H1 (cell line): ENCODE results near the gene RXRA. TPM values are rescaled to one million over a fixed set of nuclear protein-coding genes. Genes with fewer than 3 reads are reported as not detected.

Source experiments
- CTCF ChIA-PET: fragments of 300-600 bp; sonication (Branson Sonifier 250); formaldehyde crosslinking; loops from one replicate; lab custom pipeline; 2021; ENCODE audit not compliant: partially characterized antibody; lab: Charles Lee
- POLR2A ChIA-PET: fragments of 300-600 bp; sonication (Branson Sonifier 250); formaldehyde crosslinking; loops from one replicate; lab custom pipeline; 2021; ENCODE audit warnings: inconsistent platforms; ENCODE audit not compliant: partially characterized antibody; lab: Charles Lee
- DNase-seq, 2 experiments: peaks; one replicate each; pipeline versions ENCODE4 v3.0.0 to v3.0.0-alpha.2; 2010 to 2022; ENCODE audit warnings: low spot score in 2 of 2, low read depth in 1 of 2, mixed read lengths in 1 of 2
- FAIRE-seq: peaks from 2 replicates; lab custom pipeline; 2011; peaks lifted over from hg19 to GRCh38; lab: Jason Lieb, UNC
- H2AFZ ChIP-seq: 2 replicates; pipeline ENCODE4 v1.8.1; 2012; ENCODE audit warnings: low read length, inconsistent platforms
- H2AK5ac ChIP-seq: 2 replicates; pipeline ENCODE4 v1.6.1; 2013; ENCODE audit warnings: low read depth, low read length
- H2BK120ac ChIP-seq: replicated peaks from 2 replicates; pipeline ENCODE3; 2013; ENCODE audit warnings: low read depth, low read length, inconsistent platforms
- H2BK12ac ChIP-seq: 2 replicates; pipeline ENCODE4 v1.6.1; 2013; ENCODE audit warnings: low read depth, low read length
- H2BK15ac ChIP-seq: 2 replicates; pipeline ENCODE4 v1.6.1; 2013; ENCODE audit warnings: low read length
- H2BK20ac ChIP-seq: 2 replicates; pipeline ENCODE4 v1.6.1; 2013; ENCODE audit warnings: low read length
- H2BK5ac ChIP-seq: 2 replicates; pipeline ENCODE4 v1.6.1; 2013; ENCODE audit warnings: low read depth, low read length
- H3K14ac ChIP-seq: 2 replicates; pipeline ENCODE4 v1.6.1; 2013; ENCODE audit warnings: inconsistent platforms; ENCODE audit not compliant: insufficient read length
- H3K18ac ChIP-seq: 2 replicates; pipeline ENCODE4 v1.6.1; 2013; ENCODE audit warnings: low read length; ENCODE audit errors: extremely low read depth
- H3K23ac ChIP-seq: 2 replicates; pipeline ENCODE4 v1.6.1; 2013; ENCODE audit warnings: inconsistent platforms; ENCODE audit not compliant: insufficient read length
- H3K23me2 ChIP-seq: 2 replicates; pipeline ENCODE4 v1.6.1; 2013; ENCODE audit warnings: low read depth, low read length
- H3K27ac ChIP-seq: 2 replicates; pipeline ENCODE4 v1.6.1; 2011; ENCODE audit warnings: low read depth, low read length, inconsistent platforms
- H3K27me3 ChIP-seq, 4 experiments: replicated peaks in 1 of 4; 1 replicate in 1 of 4; 2 replicates in 3 of 4; pipeline versions ENCODE4 v1.6.1 to v1.8.1; 2011 to 2013; ENCODE audit warnings: low read length in 3 of 4, mild to moderate bottlenecking in 3 of 4, inconsistent platforms in 2 of 4, mixed read lengths in 2 of 4, moderate library complexity in 1 of 4; ENCODE audit not compliant: control insufficient read depth in 3 of 4, insufficient read depth in 3 of 4; ENCODE audit errors: extremely low read depth in 1 of 4
- H3K36me3 ChIP-seq, 4 experiments: 2 replicates each; pipeline versions ENCODE4 v1.6.1 to v1.8.1; 2011 to 2013; ENCODE audit warnings: mild to moderate bottlenecking in 4 of 4, low read length in 3 of 4, moderate library complexity in 2 of 4, control low read depth in 1 of 4, inconsistent platforms in 1 of 4; ENCODE audit not compliant: insufficient read depth in 4 of 4, control insufficient read depth in 2 of 4
- H3K4ac ChIP-seq: replicated peaks from 2 replicates; pipeline ENCODE3; 2013; ENCODE audit warnings: low read length, low read depth, mixed read lengths, inconsistent platforms; ENCODE audit not compliant: insufficient read length
- H3K4me1 ChIP-seq, 4 experiments: replicated peaks in 1 of 4; 1 replicate in 1 of 4; 2 replicates in 3 of 4; pipeline versions ENCODE4 v1.6.1 to v1.8.1; 2011 to 2013; ENCODE audit warnings: low read length in 3 of 4, inconsistent platforms in 2 of 4, mixed read lengths in 1 of 4; ENCODE audit not compliant: insufficient read depth in 4 of 4, control insufficient read depth in 3 of 4
- H3K4me2 ChIP-seq, 2 experiments: 2 replicates each; pipeline versions ENCODE4 v1.6.1 to v1.8.1; 2011 to 2013; ENCODE audit warnings: low read depth in 2 of 2, low read length in 2 of 2, control low read depth in 1 of 2, inconsistent platforms in 1 of 2, mild to moderate bottlenecking in 1 of 2; ENCODE audit not compliant: insufficient read depth in 1 of 2
- H3K4me3 ChIP-seq, 4 experiments: fragments of 200-600, 300-600 bp in 1 of 4; sonication (generic), shearing (Covaris generic), sonication (Bioruptor Twin) in 1 of 4; 2 replicates each; pipeline versions ENCODE4 v1.5.1 to v1.8.1; 2011 to 2016; ENCODE audit warnings: low read length in 4 of 4, low read depth in 3 of 4, control low read depth in 2 of 4, inconsistent platforms in 2 of 4, mild to moderate bottlenecking in 2 of 4, mixed read lengths in 1 of 4, moderate library complexity in 1 of 4; ENCODE audit not compliant: insufficient read depth in 2 of 4; ENCODE audit errors: extremely low read depth in 1 of 4
- H3K56ac ChIP-seq: replicated peaks from 2 replicates; pipeline ENCODE3; 2013; ENCODE audit warnings: low read depth, mild to moderate bottlenecking, mixed read lengths, low read length, inconsistent platforms; ENCODE audit not compliant: insufficient read length
- H3K79me1 ChIP-seq: 2 replicates; pipeline ENCODE4 v1.6.1; 2013; ENCODE audit warnings: low read depth, low read length, control low read depth
- H3K79me2 ChIP-seq, 2 experiments: 2 replicates each; pipeline versions ENCODE4 v1.6.1 to v1.8.1; 2012 to 2013; ENCODE audit warnings: low read length in 2 of 2, mild to moderate bottlenecking in 2 of 2, inconsistent platforms in 1 of 2; ENCODE audit not compliant: insufficient read depth in 2 of 2, control insufficient read depth in 1 of 2
- H3K9ac ChIP-seq, 4 experiments: replicated peaks in 1 of 4; 1 replicate in 1 of 4; 2 replicates in 3 of 4; pipeline versions ENCODE4 v1.6.1 to v1.8.1; 2011 to 2013; ENCODE audit warnings: low read depth in 3 of 4, low read length in 3 of 4, control low read depth in 2 of 4, mild to moderate bottlenecking in 2 of 4, moderate library complexity in 2 of 4, inconsistent platforms in 1 of 4; ENCODE audit errors: extremely low read depth in 1 of 4
- H3K9me3 ChIP-seq, 2 experiments: 2 replicates each; pipeline versions ENCODE4 v1.6.1 to v1.8.1; 2012 to 2013; ENCODE audit warnings: mild to moderate bottlenecking in 2 of 2, moderate library complexity in 2 of 2, control low read depth in 1 of 2, inconsistent platforms in 1 of 2, low read depth in 1 of 2, low read length in 1 of 2, mixed read lengths in 1 of 2; ENCODE audit not compliant: insufficient read depth in 2 of 2
- H4K20me1 ChIP-seq, 2 experiments: replicated peaks in 1 of 2; 2 replicates each; pipeline versions ENCODE3 to v1.8.1; 2011 to 2013; ENCODE audit warnings: inconsistent platforms in 2 of 2, low read length in 2 of 2, mild to moderate bottlenecking in 1 of 2; ENCODE audit not compliant: insufficient read depth in 2 of 2, control insufficient read depth in 1 of 2
- H4K5ac ChIP-seq: 2 replicates; pipeline ENCODE4 v1.6.1; 2013; ENCODE audit warnings: low read length, low read depth, mixed read lengths, inconsistent platforms; ENCODE audit not compliant: insufficient read length
- H4K8ac ChIP-seq: 2 replicates; pipeline ENCODE4 v1.8.0; 2013; ENCODE audit warnings: mild to moderate bottlenecking, moderate library complexity, low read length, inconsistent platforms; ENCODE audit not compliant: insufficient read depth; ENCODE audit errors: extremely low read depth
- H4K91ac ChIP-seq: replicated peaks from 2 replicates; pipeline ENCODE3; 2013; ENCODE audit warnings: low read length, mixed read lengths, inconsistent platforms; ENCODE audit not compliant: insufficient read length
- CEBPB ChIP-seq: IDR thresholded peaks from 2 replicates; pipeline ENCODE4 v1.6.1; 2012; ENCODE audit warnings: low read depth, low read length
- CHD1 ChIP-seq: IDR thresholded peaks from 2 replicates; pipeline ENCODE4 v1.6.1; 2012; ENCODE audit warnings: low read depth, low read length, improper control_type of control experiment
- EP300 ChIP-seq, 2 experiments: IDR thresholded peaks; 1 replicate in 1 of 2; 2 replicates in 1 of 2; pipeline ENCODE4 v1.6.1; 2011 to 2012; ENCODE audit warnings: low read depth in 2 of 2, low read length in 2 of 2, mild to moderate bottlenecking in 2 of 2, borderline replicate concordance in 1 of 2, inconsistent platforms in 1 of 2, moderate library complexity in 1 of 2
- HDAC2 ChIP-seq, 2 experiments: fragments of 300-600 bp in 1 of 2; sonication (generic) in 1 of 2; IDR thresholded peaks; 2 replicates each; pipeline ENCODE4 v1.6.1; 2011 to 2012; ENCODE audit warnings: low read depth in 2 of 2, low read length in 2 of 2, mild to moderate bottlenecking in 2 of 2, moderate library complexity in 2 of 2, borderline replicate concordance in 1 of 2, inconsistent platforms in 1 of 2
- HDAC6 ChIP-seq: IDR thresholded peaks from one replicate; pipeline ENCODE4 v1.7.1; 2012; ENCODE audit warnings: low read depth, mild to moderate bottlenecking, inconsistent platforms, low read length, moderate library complexity
- PHF8 ChIP-seq: fragments of 200-600 bp; sonication (generic); conservative IDR thresholded peaks from 2 replicates; pipeline ENCODE4 v1.7.1; 2012; ENCODE audit warnings: low read depth, mild to moderate bottlenecking, inconsistent platforms, low read length, moderate library complexity
- SAP30 ChIP-seq: fragments of 300-600 bp; sonication (generic); IDR thresholded peaks from 2 replicates; pipeline ENCODE4 v1.7.1; 2012; ENCODE audit warnings: low read length, moderate library complexity, mild to moderate bottlenecking, inconsistent platforms; ENCODE audit not compliant: insufficient read depth, insufficient replicate concordance
- SIN3A ChIP-seq, 2 experiments: IDR thresholded peaks in 1 of 2; conservative IDR thresholded peaks in 1 of 2; 2 replicates each; pipeline ENCODE4 v1.6.1; 2011 to 2012; ENCODE audit warnings: low read length in 2 of 2, improper control_type of control experiment in 1 of 2, low read depth in 1 of 2, mild to moderate bottlenecking in 1 of 2
- SP2 ChIP-seq: IDR thresholded peaks from 2 replicates; pipeline ENCODE4 v1.6.1; 2012; ENCODE audit warnings: mild to moderate bottlenecking, low read length, inconsistent platforms
- SRF ChIP-seq: IDR thresholded peaks from 2 replicates; pipeline ENCODE4 v1.6.1; 2011; ENCODE audit warnings: mild to moderate bottlenecking, low read depth, low read length, moderate library complexity
- YY1 ChIP-seq: IDR thresholded peaks from 2 replicates; pipeline ENCODE4 v1.6.1; 2011; ENCODE audit warnings: low read depth, mild to moderate bottlenecking, low read length
- WGBS, 2 experiments: shearing (Covaris generic) in 1 of 2; methylation state at CpG; one replicate each; pipeline versions ENCODE4 v1.1.6 to v1.1.7; 2013 to 2015; ENCODE audit warnings: low lambda C conversion rate in 2 of 2, mixed read lengths in 2 of 2, inconsistent platforms in 1 of 2, low coverage in 1 of 2, missing lambda C conversion rate in 1 of 2; ENCODE audit not compliant: insufficient replicate concordance in 2 of 2, insufficient coverage in 1 of 2, insufficient read length in 1 of 2; ENCODE audit errors: extremely low coverage in 1 of 2, missing lambda C conversion rate in 1 of 2; 5-methylcytosine and 5-hydroxymethylcytosine counted together
- polyA plus RNA-seq, 7 experiments: library from polyadenylated mRNA; depleted of rRNA in 3 of 7; stranded (reverse) in 5 of 7; unstranded in 2 of 7; fragments of >200 nt in 5 of 7; fragments of 200-250 nt in 2 of 7; gene quantifications; 1 replicate in 5 of 7; 2 replicates in 1 of 7; 4 replicates in 1 of 7; pipeline versions ENCODE4 v1.2.1 to v1.2.3, GENCODE V29; 2011 to 2013; ENCODE audit warnings: missing spikeins in 2 of 7, mixed read lengths in 2 of 7
- total RNA-seq: library from RNA; stranded (reverse); fragmentation: NEBNext Ultra II Directional; extraction: Animal tissue kit (Norgen Biotek cat#: 25700); gene quantifications from 2 replicates; pipeline ENCODE4 v1.2.1, GENCODE V29; 2021

Gene RXRA
- total and polyA plus RNA-seq, 2 of the 8 experiments (the other 6 are each of a cell fraction or from before 2014, with no cell fraction given): 9.8 to 29.4 TPM

- Histone ChIP-seq H2BK5ac (no peak overlapping the region), H3K4me1 (peaks cover 0 to 20% (median 9%) of the 10 kb centered on the region in 4 experiments; a peak in 6 of 7 replicates), H3K14ac (no peak overlapping the region), H4K8ac (no peak overlapping the region), H3K4me3 (no peak overlapping the region), H3K79me2 (peaks cover 0 to 38% of the 10 kb centered on the region in 2 experiments; a peak in 2 of 4 replicates), H3K56ac (no peak overlapping the region), H3K23me2 (no peaks in the 10 kb centered on the region), H3K4ac (no peak overlapping the region), H3K27me3 (no peaks in the 10 kb centered on the region), H2AFZ (no peak overlapping the region), H4K20me1 (peaks cover 24 to 34% of the 10 kb centered on the region in 2 experiments), H3K79me1 (peaks cover 27% of the 10 kb centered on the region), H3K18ac (no peak overlapping the region; the same call in 1 of the 2 replicates), H4K5ac (no peak overlapping the region), H3K4me2 (no peak overlapping the region), H3K23ac (no peak overlapping the region), H3K27ac (no peak overlapping the region), H3K9ac (no peak overlapping the region), H4K91ac (no peak overlapping the region), H2BK15ac (no peak overlapping the region), H2BK120ac (no peak overlapping the region), H2AK5ac (no peak overlapping the region), H3K36me3 (no peaks in the 10 kb centered on the region), H2BK20ac (no peak overlapping the region), H3K9me3 (no peaks in the 10 kb centered on the region), H2BK12ac (no peak overlapping the region)
- POLR2A ChIA-PET: interaction anchor here (1.2 kb wide), 1 partner anchor 51 kb away, joined by 3 read pairs; no protein-coding TSS in a partner anchor
- CTCF ChIA-PET: interaction anchor here (0.8 to 2.5 kb wide), 9 partner anchors 10 to 207 kb away, joined by 3 to 10 read pairs (median 3); no protein-coding TSS in a partner anchor
- WGBS, 2 experiments: 87% methylated on average over 17 of the region's 17 CpGs; no CpG with 5 or more reads in 1 of the 2 experiments
- TF ChIP-seq SRF (no peak), CEBPB (no peak), CHD1 (no peak), HDAC6 (no peak), EP300 (IDR thresholded peaks at IDR 0.05; ENCODE audit: borderline replicate concordance in 1 of 2, low read depth in 2 of 2, low read length in 2 of 2) (no peak), PHF8 (no peak), HDAC2 (IDR thresholded peaks at IDR 0.05; ENCODE audit: borderline replicate concordance in 1 of 2, low read depth in 2 of 2, low read length in 2 of 2) (no peak), YY1 (no peak), SAP30 (no peak), SP2 (no peak), SIN3A (conservative IDR thresholded peaks at IDR 0.05 in 1 of 2, IDR thresholded peaks at IDR 0.05 in 1 of 2; ENCODE audit: low read depth in 1 of 2, low read length in 2 of 2) (no peak)
- FAIRE-seq: no peak
- DNase-seq: no peak
Measured at GRCh38 chr9:134377976-134378375, 51.7 kb downstream of the RXRA start.
